Fibroblast of skin of left quadriceps (primary cell): ENCODE measurements around the gene ZFPM1.
"Not testable (repeated sequence)": the region's sequence is repeated elsewhere in the genome, so short reads cannot be mapped to it uniquely, and the experiment has no call there.

Experiments
- DNase-seq, 2 experiments: peaks; one replicate each; pipeline ENCODE4 v3.0.0-alpha.2; 2013; ENCODE audit warnings: low read depth in 2 of 2

ZFPM1 gene

DNA sequence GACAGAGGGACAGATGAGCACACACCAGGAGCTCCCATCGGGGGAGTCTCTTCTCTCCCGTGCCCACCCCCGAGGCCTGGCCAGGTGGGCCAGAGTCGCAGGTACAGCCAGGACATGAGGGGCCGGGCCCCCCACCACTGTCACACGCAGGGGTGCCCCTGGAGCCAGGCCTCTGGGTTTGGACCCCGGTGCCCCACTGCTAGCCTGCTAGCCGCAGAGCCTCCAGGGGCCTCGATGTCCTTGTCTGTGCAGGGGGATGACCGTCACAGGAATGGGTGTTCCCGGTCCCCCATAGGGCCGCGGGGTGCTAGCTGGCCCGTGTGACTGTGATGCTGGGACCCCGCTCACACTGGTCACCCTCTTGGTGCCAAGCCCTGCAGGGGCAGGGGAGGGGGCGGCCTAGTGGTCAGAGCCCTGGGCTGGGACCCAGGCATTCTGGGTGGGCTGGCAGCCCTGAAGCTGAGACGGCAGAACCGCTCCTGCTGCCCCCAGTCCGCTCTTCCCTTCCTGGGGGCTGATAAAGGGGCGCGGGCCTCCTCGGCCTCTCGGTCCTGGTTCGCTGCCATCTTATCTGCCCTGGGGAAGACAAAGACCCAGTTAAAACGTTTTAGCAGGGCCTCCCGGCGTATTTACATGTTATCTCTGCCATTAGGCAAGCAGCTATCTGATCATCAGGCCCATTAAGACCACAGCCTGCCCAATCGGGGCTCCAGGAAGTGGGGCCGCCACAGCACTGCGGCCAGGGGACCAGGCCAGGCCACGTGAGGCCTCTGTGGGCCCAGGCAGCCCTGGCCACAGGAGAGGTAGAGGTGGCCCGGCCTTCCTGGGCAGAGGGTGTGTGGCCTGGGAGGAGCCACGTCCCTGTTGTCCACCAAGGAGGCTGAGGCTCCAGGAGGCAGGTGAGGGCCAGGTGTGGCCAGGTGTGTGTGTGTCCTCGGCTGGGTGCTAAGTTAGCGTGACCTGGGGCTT is 59.9 kb downstream of the ZFPM1 start:
- no peak for DNase-seq

DNA sequence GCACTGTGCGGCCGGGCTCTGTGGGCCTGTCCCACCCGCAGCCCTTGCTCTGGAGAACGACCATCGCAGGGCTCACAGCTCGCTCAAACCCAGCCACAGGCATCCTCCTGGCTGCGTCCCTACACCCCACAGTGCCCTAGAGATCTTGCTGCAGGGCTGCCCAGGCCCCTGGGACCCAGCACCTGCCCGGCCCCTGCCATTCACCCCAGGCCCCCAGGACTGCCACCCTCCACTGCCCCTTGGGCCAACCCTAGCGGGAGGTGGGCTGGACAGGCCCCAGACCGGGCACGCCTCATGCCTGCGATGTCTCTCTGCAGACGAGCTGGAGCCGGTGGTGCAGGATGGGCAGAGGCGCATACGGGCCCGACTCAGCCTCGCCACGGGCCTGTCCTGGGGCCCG is 61.0 kb downstream of the ZFPM1 start:
- no peak for DNase-seq

DNA sequence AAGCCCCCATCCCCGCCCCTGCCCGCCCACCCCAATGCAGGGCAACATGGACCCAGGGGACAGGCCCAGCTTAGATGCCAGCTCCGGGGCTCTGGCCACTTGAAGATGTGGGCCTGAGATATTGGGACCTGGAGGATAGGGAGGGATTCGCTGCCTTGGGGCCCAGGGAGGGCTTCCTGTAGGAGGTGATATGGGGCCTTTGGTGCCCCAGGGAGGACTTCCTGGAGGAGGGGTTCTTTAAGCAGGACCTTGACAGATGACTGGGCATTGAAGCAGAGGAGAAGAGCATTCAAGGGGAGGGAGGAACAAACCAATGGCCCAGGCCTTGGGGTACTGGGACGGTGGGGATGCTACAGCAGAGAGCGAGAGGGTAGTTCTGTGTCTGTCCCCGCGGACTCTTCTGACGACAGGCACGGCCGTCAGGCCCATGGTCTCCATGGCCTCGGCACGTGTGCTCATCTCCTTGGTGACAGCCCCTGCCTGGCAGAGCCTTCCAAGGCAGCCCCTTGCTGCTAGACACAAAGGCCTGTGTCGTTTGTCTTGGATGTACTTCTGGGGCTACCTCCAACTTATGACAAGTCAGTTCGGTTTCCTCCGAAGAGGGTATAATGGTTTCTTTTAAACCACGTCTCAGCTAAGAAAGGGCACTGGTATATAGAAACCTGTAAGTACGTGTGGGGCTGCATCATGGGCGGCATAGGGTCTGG is 61.6 kb downstream of the ZFPM1 start:
- no peak for DNase-seq

DNA sequence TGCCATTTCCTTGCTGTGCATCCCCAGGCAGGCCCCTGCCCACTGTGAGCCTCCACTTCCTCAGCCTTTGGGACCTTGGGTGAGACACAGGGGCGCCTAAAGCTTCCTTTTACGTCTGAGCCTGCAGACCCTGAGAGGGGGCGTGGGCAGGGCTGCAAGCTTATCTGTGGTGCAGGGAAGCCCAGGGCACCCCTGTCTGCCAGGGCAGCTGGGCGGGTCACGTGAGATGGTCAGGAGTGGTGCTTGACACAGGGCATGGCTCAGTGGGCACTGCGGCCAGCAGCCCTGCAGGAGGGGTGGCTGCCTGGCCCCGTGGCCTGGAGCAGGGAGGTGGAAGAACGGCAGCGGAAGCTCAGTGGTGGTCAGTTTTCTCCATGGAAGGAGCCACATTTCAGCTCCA is 62.3 kb downstream of the ZFPM1 start:
- DNase-seq = no peak

DNA sequence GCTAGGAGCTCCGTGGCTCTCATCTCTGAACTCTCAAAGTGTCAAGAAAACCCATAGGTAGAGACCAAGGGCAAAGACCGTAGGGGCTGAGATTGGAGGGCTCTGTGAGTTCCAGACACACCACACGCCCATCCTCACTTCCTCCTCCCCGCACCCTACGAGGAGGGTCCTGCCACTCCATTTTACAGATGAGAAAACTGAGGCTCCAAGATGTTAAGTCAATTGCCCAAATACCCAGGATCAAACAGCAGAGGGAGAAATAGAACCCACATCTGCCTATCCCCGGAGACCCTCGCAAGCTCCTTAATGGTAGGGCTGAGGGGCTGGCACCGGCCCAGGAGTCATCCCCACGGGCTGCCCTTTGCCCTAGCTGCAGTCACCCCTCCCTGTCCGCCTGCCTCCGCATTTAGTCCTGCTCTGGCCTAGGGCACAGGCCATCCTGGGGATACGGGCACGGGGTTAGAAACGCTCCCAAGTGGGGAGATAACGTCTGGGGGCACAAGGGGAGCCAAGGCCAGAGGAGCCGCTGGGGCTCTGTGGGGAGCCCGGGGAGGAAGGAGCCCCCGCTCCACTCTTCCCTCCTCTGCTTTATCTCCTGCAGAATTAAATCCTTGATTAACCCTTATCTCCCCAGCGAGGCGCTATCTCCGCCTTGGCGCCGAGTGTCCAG is 63.0 kb downstream of the ZFPM1 start:
- DNase-seq = no peak

DNA sequence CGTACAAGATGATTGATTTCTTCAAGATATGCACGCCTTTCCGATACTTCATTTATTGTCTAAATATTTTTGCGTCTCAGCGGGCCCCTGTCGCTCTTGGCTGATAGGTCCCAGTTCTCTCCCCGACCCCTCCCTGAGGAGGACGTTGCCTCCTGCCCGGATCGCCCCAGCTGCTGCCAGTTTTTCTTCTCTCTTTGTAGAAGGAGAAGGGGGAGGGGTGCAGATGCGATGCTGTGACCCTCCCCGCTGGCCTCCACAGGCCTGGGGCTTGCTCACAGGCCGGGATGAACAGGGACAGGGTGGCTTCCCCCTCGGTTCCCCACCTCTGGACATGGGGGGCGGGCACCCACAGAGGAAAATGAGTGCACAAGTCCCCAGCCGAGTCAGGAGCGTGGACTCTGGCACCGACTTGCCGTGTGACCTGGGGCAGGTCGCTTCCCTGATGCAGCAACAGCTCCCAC is 63.6 kb downstream of the ZFPM1 start:
- no peak for DNase-seq

DNA sequence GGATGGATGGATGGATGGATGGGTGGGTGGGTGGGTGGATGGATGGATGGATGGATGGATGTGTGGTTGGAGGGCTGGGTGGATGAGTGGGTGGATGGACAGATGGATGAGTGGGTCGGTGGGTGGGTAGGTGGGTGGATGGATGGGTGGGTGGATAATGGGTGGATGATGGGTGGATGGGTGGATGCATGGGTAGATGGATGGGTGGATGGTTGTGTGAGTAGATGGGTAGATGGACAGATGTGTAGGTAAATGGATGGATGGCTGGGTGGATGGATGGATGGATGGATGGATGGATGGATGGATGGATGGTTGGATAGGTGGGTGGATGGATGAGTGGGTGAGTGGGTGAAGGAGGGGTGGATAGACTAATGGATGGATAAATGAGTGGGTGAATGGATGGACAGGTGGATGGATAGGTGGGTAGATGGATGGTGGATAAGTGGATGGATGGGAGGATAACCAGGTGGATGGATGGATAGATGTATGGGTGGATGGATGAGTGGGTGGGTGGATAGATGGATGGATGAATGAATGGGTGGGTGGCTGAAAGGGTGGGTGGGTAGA is 64.2 kb downstream of the ZFPM1 start:
- DNase-seq = not testable (repeated sequence)

DNA sequence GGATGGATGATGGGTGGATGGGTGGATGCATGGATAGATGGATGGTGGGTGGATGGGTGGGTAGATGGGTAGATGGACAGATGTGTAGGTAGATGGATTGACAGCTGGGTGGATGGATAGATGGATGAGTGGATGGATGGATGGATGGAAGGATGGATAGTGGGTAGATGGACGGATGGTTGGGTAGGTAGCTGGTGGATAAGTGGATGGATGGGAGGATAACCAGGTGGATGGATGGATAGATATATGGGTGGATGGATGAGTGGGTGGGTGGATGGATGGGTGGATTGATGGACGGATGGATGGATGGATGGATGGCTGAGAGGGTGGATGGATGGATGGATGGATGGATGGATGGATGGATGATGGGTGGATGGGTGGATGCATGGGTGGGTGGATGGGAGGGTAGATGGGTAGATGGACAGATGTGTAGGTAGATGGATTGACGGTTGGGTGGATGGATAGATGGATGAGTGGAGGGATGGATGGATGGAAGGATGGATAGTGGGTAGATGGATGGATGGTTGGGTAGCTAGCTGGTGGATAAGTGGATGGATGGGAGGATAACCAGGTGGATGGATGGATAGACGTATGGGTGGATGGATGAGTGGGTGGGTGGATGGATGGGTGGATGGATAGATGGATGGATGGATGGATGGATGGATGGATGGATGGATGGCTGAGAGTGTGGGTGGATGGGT is 65.5 kb downstream of the ZFPM1 start:
- not testable (repeated sequence) for DNase-seq

DNA sequence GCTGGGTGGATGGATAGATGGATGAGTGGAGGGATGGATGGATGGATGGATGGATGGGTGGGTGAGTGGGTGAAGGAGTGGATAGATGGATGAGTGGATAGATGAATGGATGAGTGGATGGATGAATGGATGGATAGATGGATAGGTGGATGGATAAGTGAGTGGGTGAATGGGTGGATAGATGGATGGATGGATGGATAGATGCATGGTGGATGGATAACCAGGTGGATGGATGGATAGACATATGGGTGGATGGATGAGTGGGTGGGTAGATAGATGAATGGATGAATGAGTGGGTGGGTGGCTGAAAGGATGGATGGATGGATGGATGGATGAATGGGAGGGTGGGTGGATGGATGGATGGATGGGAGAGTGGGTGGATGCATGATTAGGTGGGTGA is 66.2 kb downstream of the ZFPM1 start:
- DNase-seq = no peak

DNA sequence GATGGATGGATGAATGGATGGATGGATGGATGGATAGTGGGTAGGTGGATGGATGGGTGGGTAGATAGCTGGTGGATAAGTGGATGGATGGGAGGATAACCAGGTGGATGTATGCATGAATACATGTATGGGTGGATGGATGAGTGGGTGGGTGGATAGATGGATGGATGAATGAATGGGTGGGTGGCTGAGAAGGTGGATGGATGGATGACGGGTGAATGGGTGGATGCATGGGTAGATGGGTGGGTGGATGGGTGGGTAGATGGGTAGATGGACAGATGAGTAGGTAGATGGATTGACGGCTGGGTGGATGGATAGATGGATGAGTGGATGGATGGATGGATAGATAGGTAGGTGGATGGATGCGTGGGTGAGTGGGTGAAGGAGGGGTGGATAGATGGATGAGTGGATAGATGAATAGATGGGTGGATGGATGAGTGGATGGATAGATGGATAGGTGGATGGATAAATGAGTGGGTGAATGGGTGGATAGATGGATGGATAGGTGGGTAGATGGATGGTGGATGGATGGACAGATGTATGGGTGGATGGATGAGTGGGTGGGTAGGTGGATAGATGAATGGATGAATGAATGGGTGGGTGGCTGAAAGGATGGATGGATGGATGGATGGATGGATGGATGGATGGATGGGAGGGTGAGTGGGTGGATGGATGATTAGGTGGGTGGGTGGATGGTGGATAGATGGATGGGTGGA is 67.0 kb downstream of the ZFPM1 start:
- DNase-seq = no peak

DNA sequence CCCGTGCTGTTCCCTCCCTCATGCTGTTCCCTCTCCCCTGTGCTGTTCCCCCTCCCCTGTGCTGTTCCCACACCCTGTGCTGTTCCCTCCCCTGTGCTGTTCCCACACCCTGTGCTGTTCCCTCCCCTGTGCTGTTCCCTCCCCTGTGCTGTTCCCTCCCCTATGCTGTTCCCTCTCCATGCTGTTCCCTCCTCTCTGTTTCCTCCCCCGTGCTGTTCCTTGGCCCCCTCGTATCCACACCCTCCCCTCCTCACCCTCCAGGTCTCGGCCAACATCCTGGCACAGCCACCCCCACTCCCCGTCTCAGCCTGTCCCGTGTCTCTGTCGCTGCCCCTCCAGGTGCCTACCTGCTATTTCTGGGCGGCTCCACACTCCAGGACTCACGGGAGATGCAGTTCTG is 68.6 kb downstream of the ZFPM1 start:
- DNase-seq = no peak

DNA sequence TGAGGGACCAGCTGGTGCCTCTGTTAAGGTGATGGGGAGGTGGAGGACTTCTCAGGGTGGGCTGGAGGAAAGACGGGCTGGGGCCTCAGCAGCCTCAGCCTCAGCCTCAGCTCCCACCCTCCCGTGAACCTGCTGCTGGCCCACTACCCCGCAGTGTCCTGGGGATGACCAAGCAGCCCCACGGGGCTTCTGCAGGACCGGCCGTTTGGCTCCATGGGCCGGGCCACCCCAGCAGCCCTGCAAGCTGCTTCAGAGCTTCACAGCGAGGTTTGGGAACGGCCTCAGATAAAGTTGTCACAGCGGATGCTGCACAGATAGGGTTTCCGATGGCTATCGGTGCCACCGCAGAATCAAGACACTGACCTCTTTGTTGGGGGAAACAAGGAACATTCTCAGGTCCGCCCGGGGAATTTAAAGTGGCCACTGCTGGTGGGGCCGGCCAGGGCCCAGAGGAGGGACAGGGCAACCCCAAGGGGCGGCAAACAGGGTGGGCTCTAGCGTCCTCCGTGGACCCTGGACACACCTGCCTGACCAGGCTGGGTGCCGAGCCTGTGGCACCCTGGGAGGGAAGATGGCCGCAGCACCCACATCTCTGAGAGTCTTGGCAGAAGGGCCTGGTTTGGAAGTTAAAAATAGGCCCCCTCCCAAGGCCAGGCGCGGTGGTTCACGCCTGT is 69.3 kb downstream of the ZFPM1 start:
- no peak for DNase-seq

DNA sequence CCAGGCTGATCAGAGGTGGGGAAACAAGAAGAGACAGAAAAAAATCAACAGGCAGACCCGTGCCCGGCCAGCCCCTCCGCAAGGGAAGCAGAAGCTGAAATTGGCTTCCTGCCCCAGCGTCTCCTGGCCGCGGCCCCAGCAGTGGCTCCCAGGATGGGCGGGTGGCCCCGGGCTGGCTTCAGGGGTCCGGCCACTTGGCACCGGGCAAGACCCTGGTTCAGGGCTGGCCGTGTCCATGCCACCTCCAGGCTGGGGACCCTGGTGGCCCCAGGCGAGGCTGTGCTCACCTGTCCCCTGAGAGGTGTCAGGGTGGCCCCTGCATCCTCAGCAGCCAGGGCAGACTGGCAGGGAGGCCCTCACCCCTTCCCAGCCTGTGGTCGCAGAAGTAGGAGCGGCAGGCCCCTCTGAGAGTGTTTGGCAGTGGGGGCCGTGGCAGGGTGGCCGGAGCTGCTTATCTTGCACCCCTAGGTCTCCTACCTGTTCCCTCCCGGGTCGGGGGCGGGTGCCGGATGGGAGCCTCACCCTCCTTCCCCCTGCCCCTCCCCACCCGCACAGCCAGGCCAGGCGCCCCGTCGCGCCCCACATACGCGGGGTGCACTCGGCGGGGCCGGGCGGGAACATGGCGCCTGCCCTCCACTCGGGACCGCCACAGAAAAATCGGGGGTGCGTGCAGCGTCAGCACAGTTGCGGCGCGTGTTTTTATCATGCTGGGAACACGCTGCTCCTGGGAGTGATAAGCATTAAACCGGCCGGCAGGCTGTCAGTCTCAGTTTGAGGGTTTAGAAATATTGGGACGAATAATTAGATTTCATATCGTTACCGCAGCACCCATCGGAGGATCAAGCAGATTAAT is 70.5 kb downstream of the ZFPM1 start:
- DNase-seq = no peak

DNA sequence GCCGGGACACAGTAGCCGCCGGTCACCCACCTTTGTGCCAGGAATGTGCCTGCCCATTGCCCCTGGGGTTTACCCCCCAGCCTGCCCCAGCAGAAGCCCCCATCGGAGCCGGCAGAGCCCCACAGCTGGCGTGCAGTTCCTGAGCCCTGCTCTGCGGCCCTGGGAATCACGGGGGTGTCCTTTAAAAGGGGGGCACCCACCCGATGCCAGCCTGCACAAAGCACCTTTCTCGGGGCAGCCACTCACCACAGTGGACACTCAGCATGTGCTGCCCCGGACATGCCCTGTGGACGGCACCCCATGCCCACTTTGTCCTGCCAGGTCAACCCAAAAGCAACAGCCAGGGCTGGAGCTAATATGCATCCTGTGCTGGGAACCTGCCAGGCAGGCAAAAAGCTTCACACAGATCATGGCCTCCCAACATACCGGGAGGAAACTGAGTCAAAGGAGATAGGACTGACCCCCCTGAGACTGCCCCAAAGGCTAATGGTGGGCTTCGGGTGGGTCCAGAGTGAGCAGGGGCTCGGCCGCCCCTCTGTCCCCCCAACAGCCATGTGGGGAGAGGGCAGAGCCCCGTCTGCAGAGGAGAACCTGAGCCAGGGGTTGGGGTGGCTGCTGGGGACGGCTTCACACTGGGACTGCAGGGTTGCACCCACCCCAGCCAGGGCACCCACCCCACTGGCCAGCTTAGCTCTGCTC is 71.3 kb downstream of the ZFPM1 start:
- DNase-seq = no peak

DNA sequence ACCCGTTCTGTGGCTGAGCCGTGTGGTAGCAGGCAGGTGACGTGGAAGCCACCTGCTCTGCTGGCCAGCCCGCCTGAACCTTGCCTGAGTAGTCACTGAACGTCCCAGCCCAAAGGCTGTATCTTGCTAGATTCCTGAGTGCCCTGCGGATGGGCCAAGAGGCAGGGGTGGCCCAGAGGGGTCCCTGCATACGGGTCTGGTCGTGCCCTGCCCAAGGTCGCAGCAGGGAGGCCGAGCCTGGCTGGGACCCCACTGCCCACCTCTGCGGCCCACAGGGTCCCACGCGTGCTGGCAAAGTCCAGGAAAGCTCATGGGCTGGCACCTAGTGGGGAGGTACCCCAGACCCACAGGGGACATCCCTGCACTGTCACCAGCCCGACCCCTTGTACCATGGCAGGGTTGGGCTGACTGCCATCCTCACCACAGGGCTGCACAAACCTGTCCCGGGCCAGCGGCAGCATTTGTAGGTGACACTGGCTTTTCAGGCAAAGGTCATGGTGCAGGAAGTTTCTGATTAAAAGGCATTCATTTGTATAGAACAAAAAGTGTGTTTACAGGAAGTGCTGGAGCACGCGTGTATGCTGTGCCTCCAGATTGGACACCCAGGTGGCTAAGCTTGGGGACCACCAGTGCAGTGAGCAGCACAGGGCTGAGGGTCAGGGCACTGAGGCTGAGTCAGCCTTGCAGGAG is 72.0 kb downstream of the ZFPM1 start:
- no peak for DNase-seq

DNA sequence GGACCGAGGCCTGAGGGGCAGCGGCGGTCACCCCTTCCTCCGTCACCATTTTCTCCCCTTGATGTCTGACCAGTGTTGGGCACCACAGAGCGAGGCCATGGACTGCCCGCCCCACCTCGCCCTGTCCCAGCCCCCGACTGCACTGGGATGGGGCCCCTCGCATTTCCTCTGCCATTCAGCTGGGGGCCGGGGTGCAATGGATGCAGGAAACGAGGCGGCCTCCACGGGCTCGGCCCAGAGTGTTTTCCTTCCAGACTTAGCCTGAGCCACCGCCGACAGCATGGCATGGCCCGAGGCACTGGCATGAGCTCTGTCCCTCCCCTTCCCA is 72.5 kb downstream of the ZFPM1 start:
- DNase-seq = no peak

DNA sequence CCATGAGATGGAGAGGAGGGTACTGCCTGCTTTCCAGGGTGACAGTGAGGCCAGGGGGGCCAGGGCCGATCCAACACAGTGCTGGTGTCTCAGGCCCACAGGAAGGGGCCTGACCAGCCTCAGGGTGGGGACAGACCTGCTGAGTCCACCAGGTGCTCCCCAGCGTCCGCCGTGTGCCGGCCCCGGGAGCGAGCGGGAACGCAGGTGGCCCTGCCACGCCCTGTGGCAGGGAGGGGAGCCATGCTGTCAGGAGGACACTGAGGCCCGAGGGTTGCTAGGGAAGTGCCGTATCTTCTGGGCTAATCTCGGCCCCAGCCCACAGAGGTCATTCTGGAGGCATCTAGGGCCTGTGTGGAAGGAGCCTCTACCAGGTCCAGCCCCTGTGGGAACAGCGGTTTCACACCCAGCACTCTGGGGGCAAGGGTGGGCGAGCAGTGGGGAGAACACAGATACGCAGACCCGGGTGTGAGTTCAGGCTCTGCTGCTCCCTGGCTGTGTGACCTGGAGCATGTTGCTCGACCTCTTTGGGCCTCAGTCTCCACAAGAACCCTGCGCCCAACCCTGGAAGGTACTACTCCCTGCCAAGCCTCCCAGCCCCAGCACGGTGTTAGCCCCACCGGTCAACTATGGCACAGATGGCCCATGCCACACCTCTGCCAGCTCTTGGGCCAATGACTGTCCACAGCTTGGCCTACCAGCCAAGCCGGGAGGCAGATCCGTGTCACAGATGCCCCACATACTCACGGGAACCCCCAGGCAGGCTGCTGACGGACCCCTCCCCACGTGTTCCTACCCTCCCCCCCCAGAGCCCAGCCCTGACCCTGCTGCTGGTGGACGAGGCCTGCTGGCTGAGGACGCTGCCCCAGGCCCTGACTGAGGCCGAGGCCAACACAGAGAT is 73.2 kb downstream of the ZFPM1 start:
- no peak for DNase-seq
